Measurements from ENCODE around the gene P2RY13. TPM values are rescaled to one million over a fixed set of nuclear protein-coding genes. Genes with fewer than 3 reads are reported as not detected.
A peak's percentile ranks its signal among the peaks of the same experiment; 100 is the strongest.

P2RY13 gene
- total RNA-seq, 3 donors from 2014 or later: not detected

- no peaks in the 10 kb centered on the region for H3K9me3 Mint-ChIP-seq
- peaks cover 5% of the 10 kb centered on the region for H3K27me3 Mint-ChIP-seq (ENCODE audit: low read depth)
- H3K4me1 Mint-ChIP-seq (ENCODE audit: low read depth): peaks cover 17% of the 10 kb centered on the region
- H3K4me3 Mint-ChIP-seq: no peak overlapping the region
- H3K36me3 Mint-ChIP-seq (ENCODE audit: insufficient read depth): no peaks in the 10 kb centered on the region
- ATAC-seq: no peak
- DNase-seq: no peak
Observed at GRCh38 chr3:151314137-151314536, 15.2 kb downstream of the P2RY13 start.

- no peak for DNase-seq
- Mint-ChIP-seq H3K4me1 (ENCODE audit: low read depth) (peaks cover 18% of the 10 kb centered on the region), H3K4me3 (no peak overlapping the region), H3K9me3 (no peaks in the 10 kb centered on the region), H3K36me3 (ENCODE audit: insufficient read depth) (no peaks in the 10 kb centered on the region), H3K27me3 (ENCODE audit: low read depth) (peaks cover 5% of the 10 kb centered on the region)
- ATAC-seq: no peak
Observed at GRCh38 chr3:151312972-151313371, 16.4 kb downstream of the P2RY13 start.

- Mint-ChIP-seq H3K36me3 (ENCODE audit: insufficient read depth) (no peaks in the 10 kb centered on the region), H3K4me1 (ENCODE audit: low read depth) (peaks cover 34% of the 10 kb centered on the region), H3K27me3 (ENCODE audit: low read depth) (no peaks in the 10 kb centered on the region), H3K9me3 (no peaks in the 10 kb centered on the region), H3K4me3 (no peak overlapping the region)
- ATAC-seq: no peak
- no peak for DNase-seq
Observed at GRCh38 chr3:151309566-151309965, 19.8 kb downstream of the P2RY13 start.

GRCh38 chr3:151307583-151308488, 21.5 kb downstream of the P2RY13 start:
- peaks cover 8% of the 10 kb centered on the region for H3K27me3 Mint-ChIP-seq (ENCODE audit: low read depth)
- H3K4me3 Mint-ChIP-seq: no peak overlapping the region
- H3K9me3 Mint-ChIP-seq: no peaks in the 10 kb centered on the region
- peaks cover 39% of the 10 kb centered on the region for H3K4me1 Mint-ChIP-seq (ENCODE audit: low read depth)
- no peaks in the 10 kb centered on the region for H3K36me3 Mint-ChIP-seq (ENCODE audit: insufficient read depth)
- no peak for DNase-seq
- peak; percentile 12 to 19 for ATAC-seq

GRCh38 chr3:151307131-151307530, 22.2 kb downstream of the P2RY13 start:
- Mint-ChIP-seq H3K4me1 (ENCODE audit: low read depth) (peaks cover 39% of the 10 kb centered on the region), H3K9me3 (no peaks in the 10 kb centered on the region), H3K36me3 (ENCODE audit: insufficient read depth) (no peaks in the 10 kb centered on the region), H3K4me3 (no peak overlapping the region), H3K27me3 (ENCODE audit: low read depth) (peaks cover 12% of the 10 kb centered on the region)
- DNase-seq (no peak), ATAC-seq (no peak)

- Mint-ChIP-seq H3K4me1 (ENCODE audit: low read depth) (peaks cover 42% of the 10 kb centered on the region), H3K9me3 (no peaks in the 10 kb centered on the region), H3K36me3 (ENCODE audit: insufficient read depth) (no peaks in the 10 kb centered on the region), H3K4me3 (peak overlapping the region; percentile 2), H3K27me3 (ENCODE audit: low read depth) (peaks cover 12% of the 10 kb centered on the region)
- no peak for ATAC-seq
- DNase-seq: no peak
Observed at GRCh38 chr3:151306168-151306810, 23.1 kb downstream of the P2RY13 start.

- ATAC-seq: no peak
- H3K4me3 Mint-ChIP-seq: peak overlapping the region; percentile 2
- H3K9me3 Mint-ChIP-seq: no peaks in the 10 kb centered on the region
- peaks cover 12% of the 10 kb centered on the region for H3K27me3 Mint-ChIP-seq (ENCODE audit: low read depth)
- no peaks in the 10 kb centered on the region for H3K36me3 Mint-ChIP-seq (ENCODE audit: insufficient read depth)
- H3K4me1 Mint-ChIP-seq (ENCODE audit: low read depth): peaks cover 42% of the 10 kb centered on the region
- DNase-seq: no peak
Observed at GRCh38 chr3:151305775-151306151, 23.6 kb downstream of the P2RY13 start.

GRCh38 chr3:151305060-151305774, 24.1 kb downstream of the P2RY13 start:
- DNase-seq: no peak
- no peak overlapping the region for H3K4me3 Mint-ChIP-seq
- H3K36me3 Mint-ChIP-seq (ENCODE audit: insufficient read depth): no peaks in the 10 kb centered on the region
- H3K27me3 Mint-ChIP-seq (ENCODE audit: low read depth): peaks cover 14% of the 10 kb centered on the region
- no peaks in the 10 kb centered on the region for H3K9me3 Mint-ChIP-seq
- ATAC-seq: peak; percentile 78 to 81
- peaks cover 42% of the 10 kb centered on the region for H3K4me1 Mint-ChIP-seq (ENCODE audit: low read depth)

- DNase-seq (no peak), ATAC-seq (no peak)
- peaks cover 42% of the 10 kb centered on the region for H3K4me1 Mint-ChIP-seq (ENCODE audit: low read depth)
- no peak overlapping the region for H3K4me3 Mint-ChIP-seq
- no peaks in the 10 kb centered on the region for H3K9me3 Mint-ChIP-seq
- H3K36me3 Mint-ChIP-seq (ENCODE audit: insufficient read depth): no peaks in the 10 kb centered on the region
- peaks cover 17% of the 10 kb centered on the region for H3K27me3 Mint-ChIP-seq (ENCODE audit: low read depth)
Observed at GRCh38 chr3:151303751-151304150, 25.6 kb downstream of the P2RY13 start.

GRCh38 chr3:151301787-151302186, 27.6 kb downstream of the P2RY13 start:
- H3K4me3 Mint-ChIP-seq: no peak overlapping the region
- no peaks in the 10 kb centered on the region for H3K36me3 Mint-ChIP-seq (ENCODE audit: insufficient read depth)
- DNase-seq (no peak), ATAC-seq (peak; percentile 42 to 50)
- peaks cover 28% of the 10 kb centered on the region for H3K4me1 Mint-ChIP-seq (ENCODE audit: low read depth)
- no peaks in the 10 kb centered on the region for H3K9me3 Mint-ChIP-seq
- peaks cover 19% of the 10 kb centered on the region for H3K27me3 Mint-ChIP-seq (ENCODE audit: low read depth)

GRCh38 chr3:151300539-151300938, 28.8 kb downstream of the P2RY13 start:
- DNase-seq: no peak

GRCh38 chr3:151299006-151299405, 30.3 kb downstream of the P2RY13 start:
- no peak for ATAC-seq
- Mint-ChIP-seq H3K9me3 (no peaks in the 10 kb centered on the region), H3K36me3 (ENCODE audit: insufficient read depth) (no peaks in the 10 kb centered on the region), H3K4me3 (no peak overlapping the region), H3K27me3 (ENCODE audit: low read depth) (peaks cover 22% of the 10 kb centered on the region), H3K4me1 (ENCODE audit: low read depth) (peaks cover 8% of the 10 kb centered on the region)
- DNase-seq: no peak

More at GRCh38 chr3:151300539-151300938, 28.8 kb downstream of the P2RY13 start:
- H3K9me3 Mint-ChIP-seq: no peaks in the 10 kb centered on the region
- peaks cover 20% of the 10 kb centered on the region for H3K27me3 Mint-ChIP-seq (ENCODE audit: low read depth)
- H3K36me3 Mint-ChIP-seq (ENCODE audit: insufficient read depth): no peaks in the 10 kb centered on the region
- H3K4me1 Mint-ChIP-seq (ENCODE audit: low read depth): peaks cover 17% of the 10 kb centered on the region
- H3K4me3 Mint-ChIP-seq: no peak overlapping the region
- no peak for ATAC-seq

GRCh38 chr3:151297429-151297828, 31.9 kb downstream of the P2RY13 start:
- Mint-ChIP-seq H3K9me3 (no peaks in the 10 kb centered on the region), H3K36me3 (ENCODE audit: insufficient read depth) (no peaks in the 10 kb centered on the region), H3K4me1 (ENCODE audit: low read depth) (peaks cover 3% of the 10 kb centered on the region), H3K4me3 (no peak overlapping the region), H3K27me3 (ENCODE audit: low read depth) (peaks cover 10% of the 10 kb centered on the region)
- no peak for DNase-seq
- ATAC-seq: no peak

- no peak for DNase-seq
- Mint-ChIP-seq H3K27me3 (ENCODE audit: low read depth) (peaks cover 12% of the 10 kb centered on the region), H3K4me3 (no peak overlapping the region), H3K36me3 (ENCODE audit: insufficient read depth) (no peaks in the 10 kb centered on the region), H3K9me3 (no peaks in the 10 kb centered on the region), H3K4me1 (ENCODE audit: low read depth) (no peaks in the 10 kb centered on the region)
- ATAC-seq: no peak
Observed at GRCh38 chr3:151296226-151296625, 33.1 kb downstream of the P2RY13 start.

All from activated T-cell treated with anti-CD3 and anti-CD28 coated beads, Interleukin-2, amount 50 U/mL, for 4 hours (primary cell).